SK-MEL-5 (cell line): ENCODE data around the gene RAB4A. TPM values are rescaled to one million over a fixed set of nuclear protein-coding genes. Genes with fewer than 3 reads are reported as not detected.
"Not testable (repeated sequence)": the region's sequence is repeated elsewhere in the genome, so short reads cannot be mapped to it uniquely, and the experiment has no call there.

Experiments used
- DNase-seq: peaks from one replicate; pipeline ENCODE4 v3.0.0-alpha.2; 2016; ENCODE audit warnings: low read depth, low spot score
- in situ Hi-C: cut with HindIII; loops from 2 replicates; pipeline ENCODE4 v1.10.0; 2016; ENCODE audit warnings: low sequenced_read_pairs, high pct_unique_total_duplicates, low pct_unique_long_range_greater_than_20kb
- total RNA-seq: library from RNA; depleted of rRNA; stranded (reverse); fragments of >200 nt; shearing (Covaris generic); gene quantifications from 2 replicates; pipeline ENCODE4 v1.2.3, GENCODE V29; 2014

The RAB4A gene
- total RNA-seq, 1 experiment from 2014 or later, result 41.1 TPM

DNA sequence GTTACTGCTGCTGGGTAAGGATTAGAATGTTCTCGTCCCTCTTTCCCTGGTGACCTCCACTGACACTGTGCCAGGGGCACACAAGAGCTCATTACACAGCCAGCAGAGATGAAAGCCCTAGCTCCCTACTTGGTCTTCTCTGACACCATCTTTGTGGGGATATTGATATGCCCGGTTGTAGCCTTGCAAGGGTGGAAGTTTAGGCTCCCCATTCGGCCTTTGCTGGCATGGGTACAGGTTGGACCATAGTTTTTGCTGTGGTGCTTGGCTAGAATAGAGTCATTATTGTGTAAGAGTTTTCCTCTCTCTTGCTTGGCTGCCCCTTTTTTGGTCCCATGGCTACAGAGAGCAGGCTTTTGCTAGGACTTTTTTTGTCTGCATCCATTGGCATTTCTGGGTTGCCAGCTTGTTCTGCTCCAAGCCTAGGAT is 12.3 kb downstream of the RAB4A start:
- in situ Hi-C loops, result no loop called here

GRCh38 chr1:229284887-229285286 is 14.0 kb downstream of the RAB4A start:
- DNase-seq, result no peak
- in situ Hi-C loops, result no loop called here

More for the DNA sequence above, 12.3 kb downstream of the RAB4A start:
- no peak for DNase-seq

DNA sequence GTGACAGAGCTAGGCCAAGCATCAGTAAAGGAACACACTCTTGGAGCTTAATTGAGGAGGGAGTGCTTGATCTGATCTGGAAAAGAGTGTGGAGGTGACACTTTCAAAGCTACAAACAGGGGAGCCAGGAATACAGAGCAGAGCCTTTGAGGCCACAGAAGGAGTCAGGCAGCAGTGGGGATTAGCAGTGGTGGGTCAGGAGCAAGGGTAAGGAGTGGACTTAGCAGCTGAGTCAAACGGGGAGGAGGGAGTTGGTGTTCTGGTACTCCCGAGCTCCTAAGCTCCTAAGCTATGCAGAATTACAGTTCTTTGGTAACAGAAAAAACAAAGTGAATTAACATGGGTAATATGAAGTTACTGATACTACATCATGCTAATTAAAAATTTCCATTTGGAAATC is 14.5 kb downstream of the RAB4A start:
- in situ Hi-C loops, result no loop called here
- DNase-seq, result no peak

DNA sequence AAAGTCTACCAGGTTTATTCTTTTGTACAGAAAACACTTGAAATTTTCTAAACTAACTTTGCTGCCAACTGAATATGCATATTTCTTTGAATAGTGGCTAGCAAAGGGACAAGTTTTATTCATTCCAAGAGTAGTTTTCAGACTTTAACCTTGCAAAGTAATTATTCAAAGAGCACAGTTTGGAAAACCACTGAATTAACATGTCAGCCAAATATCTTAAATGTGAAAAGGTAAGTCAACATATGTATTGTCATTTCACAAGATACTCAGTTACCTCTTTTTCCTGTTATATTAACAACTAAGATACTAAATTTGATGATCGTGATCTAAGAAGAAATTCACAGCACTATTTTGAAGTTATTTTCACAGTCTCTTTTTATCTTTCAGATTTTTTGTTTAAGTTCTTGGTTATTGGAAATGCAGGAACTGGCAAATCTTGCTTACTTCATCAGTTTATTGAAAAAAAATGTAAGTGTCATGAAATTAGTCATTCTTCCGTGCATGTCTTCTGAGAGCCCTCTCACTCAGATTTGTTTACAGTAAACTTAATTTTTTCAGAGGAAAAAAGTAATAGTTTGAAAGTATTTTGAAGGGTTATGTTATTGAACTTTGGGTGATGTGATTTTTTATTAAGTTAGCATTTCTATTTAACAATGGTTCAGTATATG is 15.3 kb downstream of the RAB4A start:
- DNase-seq, result no peak
- in situ Hi-C loops, result no loop called here

DNA sequence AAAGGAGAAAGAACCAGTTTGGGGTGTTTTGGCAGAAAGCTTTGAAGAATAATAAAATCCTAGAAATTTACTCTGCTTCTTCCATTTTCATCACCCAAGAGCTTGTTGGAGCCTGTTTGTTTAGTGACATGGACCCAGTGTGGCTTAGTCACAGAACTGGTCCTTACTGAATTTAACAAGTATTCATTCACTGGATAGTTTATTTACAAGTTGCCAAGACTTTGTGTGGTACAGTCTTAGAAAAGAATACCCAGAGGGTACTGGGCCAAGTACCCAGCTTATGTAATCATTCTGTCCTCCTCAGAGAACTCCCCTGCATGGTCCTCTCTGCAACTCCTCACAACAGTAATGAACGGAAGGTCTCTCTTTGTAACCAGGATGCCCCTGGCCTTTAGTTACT is 16.4 kb downstream of the RAB4A start:
- in situ Hi-C loops, result no loop called here
- no peak for DNase-seq

- in situ Hi-C loops, result no loop called here
- DNase-seq, result no peak
Measured at GRCh38 chr1:229288516-229288915, 17.6 kb downstream of the RAB4A start.

DNA sequence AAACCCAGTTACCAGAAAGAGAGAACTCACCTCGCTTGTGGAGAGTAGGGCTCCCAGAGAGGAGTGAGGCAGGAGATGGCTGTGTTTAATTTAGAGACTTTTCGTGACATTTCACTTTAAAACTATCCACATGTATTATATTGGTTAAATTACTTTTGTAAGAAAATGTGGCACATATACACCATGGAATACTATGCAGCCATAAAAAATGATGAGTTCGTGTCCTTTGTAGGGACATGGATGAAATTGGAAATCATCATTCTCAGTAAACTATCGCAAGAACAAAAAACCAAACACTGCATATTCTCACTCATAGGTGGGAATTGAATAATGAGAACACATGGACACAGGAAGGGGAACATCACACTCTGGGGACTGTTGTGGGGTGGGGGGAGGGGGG is 20.8 kb downstream of the RAB4A start:
- in situ Hi-C loops, DNase-seq: not testable (repeated sequence)

- DNase-seq, result no peak
- in situ Hi-C loops, result no loop called here
Measured at GRCh38 chr1:229293528-229294204, 22.8 kb downstream of the RAB4A start.

DNA sequence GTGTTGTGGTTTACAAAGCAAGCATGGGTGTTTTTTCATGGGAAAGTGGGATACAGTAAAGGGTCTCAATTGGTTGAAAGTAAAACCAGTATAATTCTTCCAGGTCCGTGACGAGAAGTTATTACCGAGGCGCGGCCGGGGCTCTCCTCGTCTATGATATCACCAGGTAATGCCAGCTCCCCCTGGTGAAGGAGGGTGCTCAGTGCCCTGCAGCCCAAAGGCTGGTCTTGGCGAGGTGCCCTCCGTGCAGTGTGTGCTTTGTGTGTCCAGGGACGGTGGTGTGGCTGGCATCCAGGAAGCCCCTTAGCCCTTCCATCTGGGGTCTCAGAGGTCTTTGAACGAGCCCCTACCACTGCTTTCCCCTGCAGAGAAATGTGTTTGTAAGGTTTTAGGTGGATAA is 24.8 kb downstream of the RAB4A start:
- DNase-seq, result no peak
- in situ Hi-C loops, result no loop called here

DNA sequence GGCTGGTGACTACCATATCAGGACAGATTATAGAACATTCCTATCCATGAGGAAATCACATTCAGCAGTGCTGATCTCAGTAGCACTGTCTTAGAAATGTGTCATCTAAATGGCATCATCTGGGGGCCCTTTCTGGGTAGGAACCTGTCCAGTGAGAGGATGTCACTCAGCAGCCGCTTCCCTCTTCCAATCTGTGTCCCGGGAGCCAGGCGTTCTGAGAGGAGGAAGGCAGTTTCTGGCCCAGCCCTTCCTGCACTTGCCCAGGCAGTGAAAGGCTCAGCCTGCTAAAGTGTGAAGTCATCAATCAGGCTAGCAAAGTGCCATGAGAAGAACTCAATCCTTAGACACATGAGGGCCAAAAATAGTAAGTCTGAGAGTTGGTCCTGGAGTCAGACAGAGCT is 25.6 kb downstream of the RAB4A start:
- in situ Hi-C loops, result no loop called here
- DNase-seq, result no peak

DNA sequence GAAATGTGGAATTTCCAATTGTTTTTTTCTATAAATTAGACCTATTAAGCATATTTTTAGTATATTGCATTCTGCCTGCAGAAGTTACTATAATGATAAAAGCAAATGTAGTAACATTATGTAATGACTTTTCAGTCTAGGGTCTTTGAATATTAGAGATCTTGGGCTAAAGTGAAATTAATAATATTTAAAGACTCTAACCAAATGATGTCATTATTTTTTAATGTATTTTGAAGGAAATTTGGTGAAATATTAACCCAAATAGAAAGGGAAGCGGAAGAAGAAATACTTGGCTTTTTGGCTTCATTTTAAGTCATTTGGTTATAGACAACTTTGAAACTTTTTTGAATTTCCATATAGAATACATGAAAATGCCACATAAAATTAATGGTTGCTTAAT is 26.8 kb downstream of the RAB4A start:
- in situ Hi-C loops, result no loop called here
- DNase-seq, result no peak

GRCh38 chr1:229298420-229298819 is 27.5 kb downstream of the RAB4A start:
- in situ Hi-C loops, result no loop called here

DNA sequence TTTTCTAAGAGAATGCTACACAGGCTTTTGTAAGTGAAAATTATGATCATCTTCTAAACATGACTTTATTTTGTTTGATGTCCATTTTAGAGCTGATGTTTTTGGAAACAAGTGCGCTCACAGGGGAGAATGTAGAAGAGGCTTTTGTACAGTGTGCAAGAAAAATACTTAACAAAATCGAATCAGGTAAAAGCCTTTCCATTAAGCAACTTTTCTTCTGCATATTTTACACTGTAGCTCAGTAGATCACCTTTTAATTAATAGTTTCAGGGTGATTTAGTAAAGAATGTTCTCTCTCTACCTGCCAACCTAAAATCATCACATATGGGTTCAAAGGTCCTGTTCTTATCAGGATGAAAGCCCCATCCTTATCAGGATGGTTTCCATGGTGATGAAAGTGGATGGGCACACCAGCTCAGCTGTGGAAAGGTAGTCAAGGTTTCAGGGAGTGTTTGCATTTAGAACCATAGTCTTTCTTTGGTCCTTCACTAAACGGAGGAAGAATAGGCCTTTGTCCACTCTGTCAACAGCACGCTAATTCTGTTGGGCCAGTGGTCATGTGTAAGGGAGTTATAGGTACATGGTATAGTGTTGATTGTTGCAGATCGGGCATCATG is 28.1 kb downstream of the RAB4A start:
- in situ Hi-C loops, result no loop called here
- DNase-seq, result no peak

More at GRCh38 chr1:229298420-229298819, 27.5 kb downstream of the RAB4A start:
- DNase-seq, result no peak

DNA sequence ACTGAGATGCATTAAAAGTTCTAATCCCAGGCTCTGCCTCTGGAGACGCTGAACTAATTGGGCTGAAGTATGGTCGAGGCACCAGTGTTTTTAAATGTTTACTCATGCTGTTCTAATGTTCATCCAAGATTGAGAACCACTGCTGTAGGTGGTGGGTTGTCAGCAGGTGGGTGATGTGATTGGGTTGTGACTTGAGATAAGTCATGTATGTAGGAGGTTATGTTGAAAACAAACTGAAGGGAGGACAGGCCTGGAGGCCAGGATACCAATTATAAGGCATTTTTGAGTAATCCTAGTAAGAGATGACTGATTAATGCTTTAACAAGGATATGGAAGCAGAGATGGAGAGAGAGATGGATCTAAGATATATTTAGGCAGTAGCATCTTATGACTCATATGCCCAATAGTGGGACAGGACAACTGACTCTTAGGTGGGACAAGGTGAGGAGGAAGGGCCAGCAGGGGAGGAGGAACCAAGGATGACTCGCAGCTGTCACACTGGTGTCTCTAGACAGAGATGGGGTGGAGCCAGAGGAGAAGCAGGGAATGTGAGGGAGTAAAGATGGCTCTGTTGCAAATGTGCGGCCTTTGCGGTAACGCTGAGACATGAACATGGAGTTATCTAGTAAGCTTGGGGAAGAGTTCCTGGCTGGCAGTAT is 29.3 kb downstream of the RAB4A start:
- in situ Hi-C loops, result no loop called here
- no peak for DNase-seq

GRCh38 chr1:229302740-229303139 is 31.8 kb downstream of the RAB4A start:
- DNase-seq, result no peak
- in situ Hi-C loops, result no loop called here

- in situ Hi-C loops, result no loop called here
Measured at GRCh38 chr1:229303855-229304254, 32.9 kb downstream of the RAB4A start.

GRCh38 chr1:229305392-229305791 is 34.5 kb downstream of the RAB4A start:
- DNase-seq, result peak; percentile 12
- in situ Hi-C loops, result no loop called here

More at GRCh38 chr1:229303855-229304254, 32.9 kb downstream of the RAB4A start:
- no peak for DNase-seq

- in situ Hi-C loops, result no loop called here
Measured at GRCh38 chr1:229309074-229309473, 38.2 kb downstream of the RAB4A start.

More at GRCh38 chr1:229309074-229309473, 38.2 kb downstream of the RAB4A start:
- no peak for DNase-seq
